Measurements from ENCODE around the gene SASH1.

SASH1 gene

DNA sequence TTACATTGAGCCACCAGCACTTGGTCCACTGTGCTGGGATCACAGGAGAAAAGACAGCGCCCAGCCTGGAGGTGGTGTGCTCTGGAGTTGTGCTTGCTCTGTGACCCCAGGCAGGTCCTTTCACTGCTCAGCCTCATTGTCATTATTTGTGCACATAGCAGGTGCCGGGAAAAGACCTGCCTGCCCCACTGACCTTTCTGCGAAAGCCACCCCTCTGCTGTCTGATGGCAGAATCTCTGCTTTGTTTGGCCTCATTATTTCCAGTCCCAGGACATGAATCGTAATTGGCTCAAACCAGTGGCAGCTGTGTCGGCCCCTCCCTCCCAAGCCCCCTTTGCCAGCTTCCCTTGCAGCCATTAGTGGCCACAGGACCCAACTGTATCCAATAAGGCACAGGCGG is 219.0 kb downstream of the SASH1 start:
- Histone ChIP-seq H3K27me3 (ENCODE audit: control insufficient read depth in 3 of 3, insufficient read depth in 3 of 3, low read depth in 1 of 3, low read length in 3 of 3) (peaks cover 0 to 8% (median 0%) of the 10 kb centered on the region in 3 experiments), H2AFZ (ENCODE audit: low read length) (no peak overlapping the region), H3K14ac (ENCODE audit: low read length) (no peak overlapping the region), H3K4me3 (ENCODE audit: low read length in 2 of 2) (no peak overlapping the region), H2AK5ac (ENCODE audit: low read depth, low read length) (peak overlapping the region; percentile 16), H3K79me1 (ENCODE audit: low read depth, low read length) (no peaks in the 10 kb centered on the region), H3K27ac (replicated peaks; ENCODE audit: low read length) (no peak overlapping the region), H3K18ac (ENCODE audit: low read length) (no peak overlapping the region), H3K23ac (ENCODE audit: low read depth, low read length, poor library complexity) (no peak overlapping the region), H3K36me3 (replicated peaks in 1 of 2; ENCODE audit: control insufficient read depth in 2 of 2, insufficient read depth in 2 of 2, low read length in 2 of 2) (no peaks in the 10 kb centered on the region), H2BK15ac (ENCODE audit: low read length) (no peak overlapping the region), H3K4me2 (ENCODE audit: insufficient read depth, low read length, poor library complexity, severe bottlenecking) (no peak overlapping the region), H2BK12ac (ENCODE audit: low read length) (no peak overlapping the region), H2BK5ac (ENCODE audit: low read length) (no peak overlapping the region), H3K9me3 (replicated peaks in 1 of 2; ENCODE audit: control insufficient read depth in 2 of 2, insufficient read depth in 1 of 2, low read depth in 1 of 2, low read length in 2 of 2) (peaks cover 0 to 6% of the 10 kb centered on the region in 2 donors), H3K4ac (ENCODE audit: low read length) (no peak overlapping the region), H4K8ac (ENCODE audit: low read depth, low read length) (no peak overlapping the region), H3K4me1 (ENCODE audit: control insufficient read depth in 2 of 2, insufficient read depth in 1 of 2, low read depth in 1 of 2, low read length in 2 of 2) (peaks cover 0 to 4% of the 10 kb centered on the region in 2 donors), H4K91ac (ENCODE audit: low read depth, low read length, poor library complexity) (no peak overlapping the region), H2BK120ac (ENCODE audit: low read depth, low read length) (no peak overlapping the region), H3K9ac (ENCODE audit: low read depth, low read length, poor library complexity) (no peak overlapping the region)
- no CpG with 5 or more reads among the region's 6 CpGs for WGBS, 2 donors (ENCODE audit: extremely low coverage in 2 of 2, insufficient read length in 2 of 2, insufficient replicate concordance in 1 of 2)
- no peak for DNase-seq (ENCODE audit: low spot score)

GRCh38 chr6:148563066-148563465 is 220.4 kb downstream of the SASH1 start:
- peaks cover 0 to 6% of the 10 kb centered on the region in 2 donors for H3K9me3 ChIP-seq (replicated peaks in 1 of 2; ENCODE audit: control insufficient read depth in 2 of 2, insufficient read depth in 1 of 2, low read depth in 1 of 2, low read length in 2 of 2)
- H2AK5ac ChIP-seq (ENCODE audit: low read depth, low read length), result no peak overlapping the region
- WGBS, 2 donors (ENCODE audit: extremely low coverage in 2 of 2, insufficient read length in 2 of 2, insufficient replicate concordance in 1 of 2), result no CpG with 5 or more reads among the region's 5 CpGs
- H3K4ac ChIP-seq (ENCODE audit: low read length), result peak overlapping the region; percentile 26
- H3K4me3 ChIP-seq (ENCODE audit: low read length in 2 of 2), result no peak overlapping the region
- no peak overlapping the region for H3K14ac ChIP-seq (ENCODE audit: low read length)
- H3K79me1 ChIP-seq (ENCODE audit: low read depth, low read length), result no peaks in the 10 kb centered on the region
- H3K9ac ChIP-seq (ENCODE audit: low read depth, low read length, poor library complexity), result no peak overlapping the region
- H3K23ac ChIP-seq (ENCODE audit: low read depth, low read length, poor library complexity), result no peak overlapping the region
- H2BK15ac ChIP-seq (ENCODE audit: low read length), result no peak overlapping the region
- no peak overlapping the region for H4K8ac ChIP-seq (ENCODE audit: low read depth, low read length)
- DNase-seq (ENCODE audit: low spot score), result no peak
- H3K36me3 ChIP-seq (replicated peaks in 1 of 2; ENCODE audit: control insufficient read depth in 2 of 2, insufficient read depth in 2 of 2, low read length in 2 of 2), result no peaks in the 10 kb centered on the region
- H3K4me1 ChIP-seq (ENCODE audit: control insufficient read depth in 2 of 2, insufficient read depth in 1 of 2, low read depth in 1 of 2, low read length in 2 of 2), result peaks cover 0 to 4% of the 10 kb centered on the region in 2 donors
- no peak overlapping the region for H2AFZ ChIP-seq (ENCODE audit: low read length)
- H3K4me2 ChIP-seq (ENCODE audit: insufficient read depth, low read length, poor library complexity, severe bottlenecking), result no peak overlapping the region
- no peak overlapping the region for H2BK5ac ChIP-seq (ENCODE audit: low read length)
- H3K27me3 ChIP-seq (ENCODE audit: control insufficient read depth in 3 of 3, insufficient read depth in 3 of 3, low read depth in 1 of 3, low read length in 3 of 3), result peaks cover 0 to 8% (median 0%) of the 10 kb centered on the region in 3 experiments
- no peak overlapping the region for H3K18ac ChIP-seq (ENCODE audit: low read length)
- no peak overlapping the region for H3K27ac ChIP-seq (replicated peaks; ENCODE audit: low read length)
- H2BK120ac ChIP-seq (ENCODE audit: low read depth, low read length), result no peak overlapping the region
- H4K91ac ChIP-seq (ENCODE audit: low read depth, low read length, poor library complexity), result no peak overlapping the region
- H2BK12ac ChIP-seq (ENCODE audit: low read length), result no peak overlapping the region

DNA sequence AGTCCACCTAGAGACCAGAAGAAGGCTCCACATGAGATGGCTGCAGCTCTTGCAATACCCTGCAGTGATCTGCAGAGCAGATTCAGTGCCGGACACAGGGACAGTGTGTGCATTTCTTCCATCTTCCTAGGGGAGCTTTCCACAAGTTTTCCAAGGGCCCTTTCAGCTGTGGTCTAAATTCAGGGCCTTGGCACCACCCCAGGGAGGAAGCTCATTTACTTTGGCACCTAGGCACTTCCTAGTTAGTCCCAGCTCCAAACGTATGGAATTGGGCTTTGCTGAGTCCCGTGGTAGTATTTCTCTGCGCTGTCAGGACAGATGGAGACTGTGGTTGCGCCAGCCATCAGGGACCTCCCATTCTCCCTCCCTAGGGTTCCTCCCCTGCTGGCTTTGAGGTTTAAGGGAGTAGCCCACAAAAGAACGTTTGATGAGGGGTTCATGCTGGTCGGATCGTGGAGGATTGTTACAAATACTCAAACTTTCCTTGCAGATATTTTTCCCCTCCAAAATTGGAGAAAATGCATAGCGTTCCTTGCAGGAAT is 221.9 kb downstream of the SASH1 start:
- Histone ChIP-seq H3K79me1 (ENCODE audit: low read depth, low read length) (no peaks in the 10 kb centered on the region), H3K4ac (ENCODE audit: low read length) (no peak overlapping the region), H4K91ac (ENCODE audit: low read depth, low read length, poor library complexity) (no peak overlapping the region), H3K18ac (ENCODE audit: low read length) (no peak overlapping the region), H3K36me3 (replicated peaks in 1 of 2; ENCODE audit: control insufficient read depth in 2 of 2, insufficient read depth in 2 of 2, low read length in 2 of 2) (no peaks in the 10 kb centered on the region), H4K8ac (ENCODE audit: low read depth, low read length) (no peak overlapping the region), H2BK15ac (ENCODE audit: low read length) (no peak overlapping the region), H3K4me3 (ENCODE audit: low read length in 2 of 2) (no peak overlapping the region), H2BK5ac (ENCODE audit: low read length) (no peak overlapping the region), H2AK5ac (ENCODE audit: low read depth, low read length) (no peak overlapping the region), H3K27ac (replicated peaks; ENCODE audit: low read length) (no peak overlapping the region), H2BK12ac (ENCODE audit: low read length) (no peak overlapping the region), H3K4me1 (ENCODE audit: control insufficient read depth in 2 of 2, insufficient read depth in 1 of 2, low read depth in 1 of 2, low read length in 2 of 2) (peaks cover 0 to 4% of the 10 kb centered on the region in 2 donors), H3K9me3 (replicated peaks in 1 of 2; ENCODE audit: control insufficient read depth in 2 of 2, insufficient read depth in 1 of 2, low read depth in 1 of 2, low read length in 2 of 2) (peaks cover 0 to 6% of the 10 kb centered on the region in 2 donors), H2AFZ (ENCODE audit: low read length) (no peak overlapping the region), H3K23ac (ENCODE audit: low read depth, low read length, poor library complexity) (no peak overlapping the region), H3K4me2 (ENCODE audit: insufficient read depth, low read length, poor library complexity, severe bottlenecking) (no peak overlapping the region), H3K27me3 (ENCODE audit: control insufficient read depth in 3 of 3, insufficient read depth in 3 of 3, low read depth in 1 of 3, low read length in 3 of 3) (peaks cover 0 to 8% (median 0%) of the 10 kb centered on the region in 3 experiments), H3K9ac (ENCODE audit: low read depth, low read length, poor library complexity) (no peak overlapping the region), H3K14ac (ENCODE audit: low read length) (no peak overlapping the region), H2BK120ac (ENCODE audit: low read depth, low read length) (no peak overlapping the region)
- no CpG with 5 or more reads among the region's 9 CpGs for WGBS, 2 donors (ENCODE audit: extremely low coverage in 2 of 2, insufficient read length in 2 of 2, insufficient replicate concordance in 1 of 2)
- no peak for DNase-seq (ENCODE audit: low spot score)

- H3K79me1 ChIP-seq (ENCODE audit: low read depth, low read length), result no peaks in the 10 kb centered on the region
- no peak overlapping the region for H3K4me3 ChIP-seq (ENCODE audit: low read length in 2 of 2)
- peaks cover 0 to 8% (median 0%) of the 10 kb centered on the region in 3 experiments for H3K27me3 ChIP-seq (ENCODE audit: control insufficient read depth in 3 of 3, insufficient read depth in 3 of 3, low read depth in 1 of 3, low read length in 3 of 3)
- no peak overlapping the region for H2BK15ac ChIP-seq (ENCODE audit: low read length)
- no peak overlapping the region for H2BK12ac ChIP-seq (ENCODE audit: low read length)
- WGBS, 2 donors (ENCODE audit: extremely low coverage in 2 of 2, insufficient read length in 2 of 2, insufficient replicate concordance in 1 of 2), result no CpG with 5 or more reads among the region's 8 CpGs
- H3K23ac ChIP-seq (ENCODE audit: low read depth, low read length, poor library complexity), result no peak overlapping the region
- H2BK5ac ChIP-seq (ENCODE audit: low read length), result no peak overlapping the region
- H2BK120ac ChIP-seq (ENCODE audit: low read depth, low read length), result no peak overlapping the region
- peaks cover 0 to 2% of the 10 kb centered on the region in 2 donors for H3K4me1 ChIP-seq (ENCODE audit: control insufficient read depth in 2 of 2, insufficient read depth in 1 of 2, low read depth in 1 of 2, low read length in 2 of 2)
- H3K14ac ChIP-seq (ENCODE audit: low read length), result no peak overlapping the region
- H3K9me3 ChIP-seq (replicated peaks in 1 of 2; ENCODE audit: control insufficient read depth in 2 of 2, insufficient read depth in 1 of 2, low read depth in 1 of 2, low read length in 2 of 2), result peaks cover 0 to 6% of the 10 kb centered on the region in 2 donors
- H3K18ac ChIP-seq (ENCODE audit: low read length), result no peak overlapping the region
- no peak overlapping the region for H3K9ac ChIP-seq (ENCODE audit: low read depth, low read length, poor library complexity)
- H3K4ac ChIP-seq (ENCODE audit: low read length), result no peak overlapping the region
- DNase-seq (ENCODE audit: low spot score), result no peak
- no peaks in the 10 kb centered on the region for H3K36me3 ChIP-seq (replicated peaks in 1 of 2; ENCODE audit: control insufficient read depth in 2 of 2, insufficient read depth in 2 of 2, low read length in 2 of 2)
- no peak overlapping the region for H4K91ac ChIP-seq (ENCODE audit: low read depth, low read length, poor library complexity)
- no peak overlapping the region for H2AFZ ChIP-seq (ENCODE audit: low read length)
- no peak overlapping the region for H4K8ac ChIP-seq (ENCODE audit: low read depth, low read length)
- H3K27ac ChIP-seq (replicated peaks; ENCODE audit: low read length), result no peak overlapping the region
- H2AK5ac ChIP-seq (ENCODE audit: low read depth, low read length), result no peak overlapping the region
- H3K4me2 ChIP-seq (ENCODE audit: insufficient read depth, low read length, poor library complexity, severe bottlenecking), result no peak overlapping the region
Measured at GRCh38 chr6:148565321-148565926, 222.8 kb downstream of the SASH1 start.
